DOHH2 (cell line): ENCODE results near the gene CAMTA1.

Experiments
- H3F3A ChIP-seq: fragments of 200-600 bp; sonication (generic), shearing (Covaris generic); 2 replicates; pipeline ENCODE4 v1.6.0; 2016; ENCODE audit warnings: antibody characterized with exemption, mild to moderate bottlenecking; ENCODE audit not compliant: control insufficient read depth, insufficient read depth
- H3K27ac ChIP-seq: fragments of 200-600 bp; sonication (generic); 2 replicates; pipeline ENCODE4 v1.5.1; 2014; ENCODE audit warnings: low read depth, mild to moderate bottlenecking, low read length, moderate library complexity
- H3K27me3 ChIP-seq: fragments of 200-600 bp; sonication (generic); 2 replicates; pipeline ENCODE4 v1.6.1; 2014; ENCODE audit warnings: mild to moderate bottlenecking, low read length, mixed read lengths; ENCODE audit not compliant: control insufficient read depth
- H3K36me3 ChIP-seq: fragments of 200-600 bp; sonication (generic); 2 replicates; pipeline ENCODE4 v1.6.1; 2014; ENCODE audit warnings: mild to moderate bottlenecking, low read length, moderate library complexity, mixed read lengths; ENCODE audit not compliant: control insufficient read depth
- H3K4me1 ChIP-seq: fragments of 200-600 bp; sonication (generic); 2 replicates; pipeline ENCODE4 v1.6.1; 2014; ENCODE audit warnings: mild to moderate bottlenecking, low read length, mixed read lengths; ENCODE audit not compliant: control insufficient read depth
- H3K4me2 ChIP-seq: fragments of 200-600 bp; sonication (generic); 2 replicates; pipeline ENCODE4 v1.6.0; 2014; ENCODE audit warnings: mild to moderate bottlenecking, low read length, moderate library complexity
- H3K4me3 ChIP-seq: fragments of 200-600 bp; sonication (generic); 2 replicates; pipeline ENCODE4 v1.5.1; 2014; ENCODE audit warnings: mild to moderate bottlenecking, low read length, mixed read lengths
- H3K79me2 ChIP-seq: fragments of 200-600 bp; sonication (generic); 2 replicates; pipeline ENCODE4 v1.6.1; 2014; ENCODE audit warnings: mild to moderate bottlenecking, low read length, mixed read lengths; ENCODE audit not compliant: control insufficient read depth
- H3K9me2 ChIP-seq: fragments of 200-600 bp; sonication (generic); replicated peaks from 2 replicates; pipeline ENCODE4 v1.6.1; 2014; ENCODE audit warnings: mild to moderate bottlenecking, low read length, mixed read lengths; ENCODE audit not compliant: control insufficient read depth
- H3K9me3 ChIP-seq: fragments of 200-600 bp; sonication (generic); 2 replicates; pipeline ENCODE4 v1.6.1; 2014; ENCODE audit warnings: antibody characterized with exemption, low read length, mixed read lengths; ENCODE audit not compliant: control insufficient read depth, insufficient read depth
- H4K20me1 ChIP-seq: fragments of 200-600 bp; sonication (generic); 2 replicates; pipeline ENCODE4 v1.6.0; 2014; ENCODE audit warnings: low read depth, mild to moderate bottlenecking, antibody characterized with exemption, low read length, moderate library complexity; ENCODE audit not compliant: control insufficient read depth, insufficient read depth
- CTCF ChIP-seq: fragments of 200-600 bp; sonication (generic); IDR thresholded peaks from one replicate; pipeline ENCODE4 v1.5.1; 2014; ENCODE audit warnings: antibody characterized with exemption, mild to moderate bottlenecking, low read depth, low read length; ENCODE audit not compliant: poor library complexity, severe bottlenecking
- EZH2phosphoT487 ChIP-seq: fragments of 200-600 bp; sonication (generic); IDR thresholded peaks from 2 replicates; pipeline ENCODE4 v1.6.1; 2017; ENCODE audit warnings: borderline replicate concordance, mild to moderate bottlenecking, antibody characterized with exemption, low read length, moderate library complexity, mixed read lengths

The CAMTA1 gene

GRCh38 chr1:7568053-7568452 is 782.8 kb downstream of the CAMTA1 start:
- no peaks in the 10 kb centered on the region for H4K20me1 ChIP-seq
- no peaks in the 10 kb centered on the region for H3K9me2 ChIP-seq
- no peaks in the 10 kb centered on the region for H3K9me3 ChIP-seq
- TF ChIP-seq CTCF (no peak), EZH2phosphoT487 (no peak)
- H3F3A ChIP-seq: no peaks in the 10 kb centered on the region
- no peaks in the 10 kb centered on the region for H3K4me1 ChIP-seq
- H3K27ac ChIP-seq: no peak overlapping the region
- H3K4me2 ChIP-seq: no peak overlapping the region
- no peaks in the 10 kb centered on the region for H3K79me2 ChIP-seq
- H3K27me3 ChIP-seq: no peaks in the 10 kb centered on the region
- H3K4me3 ChIP-seq: no peak overlapping the region
- no peaks in the 10 kb centered on the region for H3K36me3 ChIP-seq

- no peaks in the 10 kb centered on the region for H3F3A ChIP-seq
- no peak overlapping the region for H3K27ac ChIP-seq
- H4K20me1 ChIP-seq: no peaks in the 10 kb centered on the region
- H3K4me3 ChIP-seq: no peak overlapping the region
- H3K27me3 ChIP-seq: no peaks in the 10 kb centered on the region
- no peaks in the 10 kb centered on the region for H3K36me3 ChIP-seq
- H3K9me2 ChIP-seq: no peaks in the 10 kb centered on the region
- no peaks in the 10 kb centered on the region for H3K9me3 ChIP-seq
- H3K4me2 ChIP-seq: no peak overlapping the region
- no peak for TF ChIP-seq CTCF
- no peak for TF ChIP-seq EZH2phosphoT487
- H3K79me2 ChIP-seq: no peaks in the 10 kb centered on the region
- H3K4me1 ChIP-seq: no peaks in the 10 kb centered on the region
These were observed 783.8 kb downstream of the CAMTA1 start for GRCh38 chr1:7568901-7569524.

GRCh38 chr1:7570311-7570710 is 785.1 kb downstream of the CAMTA1 start:
- no peak for TF ChIP-seq CTCF
- no peak for TF ChIP-seq EZH2phosphoT487
- H4K20me1 ChIP-seq: no peaks in the 10 kb centered on the region
- H3K4me2 ChIP-seq: no peak overlapping the region
- no peaks in the 10 kb centered on the region for H3K9me2 ChIP-seq
- no peaks in the 10 kb centered on the region for H3F3A ChIP-seq
- H3K4me3 ChIP-seq: no peak overlapping the region
- no peaks in the 10 kb centered on the region for H3K27me3 ChIP-seq
- H3K79me2 ChIP-seq: no peaks in the 10 kb centered on the region
- no peaks in the 10 kb centered on the region for H3K4me1 ChIP-seq
- H3K27ac ChIP-seq: no peak overlapping the region
- H3K36me3 ChIP-seq: no peaks in the 10 kb centered on the region
- H3K9me3 ChIP-seq: no peaks in the 10 kb centered on the region
